Nephron (organoid): ENCODE results near the gene ABHD6.

Experiments
- H3K27ac Mint-ChIP-seq, 3 experiments: 2 replicates each; pipeline ENCODE4 v1.8.0; 2020; ENCODE audit warnings: mixed read lengths in 3 of 3, mild to moderate bottlenecking in 2 of 3, moderate library complexity in 1 of 3
- H3K27me3 Mint-ChIP-seq: 2 replicates; pipeline ENCODE4 v1.8.0; 2021; ENCODE audit warnings: low read depth, mild to moderate bottlenecking, moderate library complexity, mixed read lengths
- H3K36me3 Mint-ChIP-seq: 2 replicates; pipeline ENCODE4 v1.8.0; 2020; ENCODE audit warnings: low read depth, mixed read lengths
- H3K4me1 Mint-ChIP-seq: 2 replicates; pipeline ENCODE4 v1.8.0; 2020; ENCODE audit warnings: mixed read lengths
- H3K4me3 Mint-ChIP-seq, 3 experiments: 2 replicates each; pipeline ENCODE4 v1.8.0; 2020; ENCODE audit warnings: mild to moderate bottlenecking in 3 of 3, mixed read lengths in 3 of 3, moderate library complexity in 2 of 3
- H3K9me3 Mint-ChIP-seq: 2 replicates; pipeline ENCODE4 v1.8.0; 2020; ENCODE audit warnings: mixed read lengths
- TF ChIP-seq, protein P1 (sequence below), 3 experiments: fragments of 200-600 bp; sonication (generic); IDR thresholded peaks; one replicate each; pipeline ENCODE4 v1.5.0; 2021; ENCODE audit warnings: antibody characterized with exemption in 3 of 3; ENCODE audit not compliant: unreplicated experiment in 3 of 3

Gene ABHD6

DNA sequence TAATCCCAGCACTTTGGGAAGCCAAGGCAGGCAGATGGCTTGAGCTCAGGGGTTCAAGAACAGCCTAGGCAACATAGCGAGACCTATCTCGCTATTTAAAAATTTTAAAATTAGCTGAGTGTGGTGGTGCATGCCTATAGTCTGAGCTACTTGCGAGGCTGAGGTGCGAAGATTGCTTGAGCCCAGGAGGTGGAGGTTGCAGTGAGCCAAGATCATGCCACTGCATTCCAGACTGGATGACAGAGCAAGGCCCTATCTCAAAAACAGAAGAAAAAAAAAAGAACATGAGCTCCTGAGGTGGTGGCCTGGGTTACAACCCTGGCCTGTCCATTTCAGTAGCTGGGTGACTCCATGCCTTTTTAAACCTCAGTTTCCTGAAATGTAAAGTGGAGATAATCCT lies 34.1 kb upstream of the ABHD6 start:
- Mint-ChIP-seq H3K36me3 (no peaks in the 10 kb centered on the region), H3K27ac (no peak overlapping the region), H3K27me3 (peaks cover 31% of the 10 kb centered on the region), H3K9me3 (no peaks in the 10 kb centered on the region), H3K4me1 (peaks cover 18% of the 10 kb centered on the region), H3K4me3 (no peak overlapping the region)
- TF ChIP-seq, protein P1, sequence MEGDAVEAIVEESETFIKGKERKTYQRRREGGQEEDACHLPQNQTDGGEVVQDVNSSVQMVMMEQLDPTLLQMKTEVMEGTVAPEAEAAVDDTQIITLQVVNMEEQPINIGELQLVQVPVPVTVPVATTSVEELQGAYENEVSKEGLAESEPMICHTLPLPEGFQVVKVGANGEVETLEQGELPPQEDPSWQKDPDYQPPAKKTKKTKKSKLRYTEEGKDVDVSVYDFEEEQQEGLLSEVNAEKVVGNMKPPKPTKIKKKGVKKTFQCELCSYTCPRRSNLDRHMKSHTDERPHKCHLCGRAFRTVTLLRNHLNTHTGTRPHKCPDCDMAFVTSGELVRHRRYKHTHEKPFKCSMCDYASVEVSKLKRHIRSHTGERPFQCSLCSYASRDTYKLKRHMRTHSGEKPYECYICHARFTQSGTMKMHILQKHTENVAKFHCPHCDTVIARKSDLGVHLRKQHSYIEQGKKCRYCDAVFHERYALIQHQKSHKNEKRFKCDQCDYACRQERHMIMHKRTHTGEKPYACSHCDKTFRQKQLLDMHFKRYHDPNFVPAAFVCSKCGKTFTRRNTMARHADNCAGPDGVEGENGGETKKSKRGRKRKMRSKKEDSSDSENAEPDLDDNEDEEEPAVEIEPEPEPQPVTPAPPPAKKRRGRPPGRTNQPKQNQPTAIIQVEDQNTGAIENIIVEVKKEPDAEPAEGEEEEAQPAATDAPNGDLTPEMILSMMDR (IDR thresholded peaks at IDR 0.05; ENCODE audit: unreplicated experiment in 3 of 3), result no peak

DNA sequence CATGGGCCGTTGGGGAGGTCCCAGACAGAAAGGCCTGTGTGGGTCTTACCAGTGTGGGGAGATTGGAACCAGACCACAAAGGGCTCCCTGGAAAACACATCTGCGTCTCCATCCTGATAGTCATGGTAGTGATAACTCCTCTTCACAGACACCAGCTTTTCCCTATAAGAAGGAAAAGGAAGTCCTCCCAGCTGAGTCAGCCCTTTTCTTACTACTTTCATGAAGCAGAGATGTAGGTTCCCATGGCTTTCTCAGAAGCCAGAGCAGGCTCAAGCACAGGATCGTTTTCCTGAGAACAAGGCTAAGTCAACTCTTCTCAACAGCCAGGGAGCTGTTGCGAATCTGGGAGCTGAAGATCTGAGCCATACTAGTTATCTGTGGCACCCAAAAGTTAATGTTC lies 32.9 kb upstream of the ABHD6 start:
- H3K9me3 Mint-ChIP-seq, result no peaks in the 10 kb centered on the region
- peaks cover 27% of the 10 kb centered on the region for H3K27me3 Mint-ChIP-seq
- TF ChIP-seq, protein P1 (IDR thresholded peaks at IDR 0.05; ENCODE audit: unreplicated experiment in 3 of 3), result no peak
- H3K27ac Mint-ChIP-seq, result no peak overlapping the region
- H3K36me3 Mint-ChIP-seq, result no peaks in the 10 kb centered on the region
- peaks cover 18% of the 10 kb centered on the region for H3K4me1 Mint-ChIP-seq
- no peak overlapping the region for H3K4me3 Mint-ChIP-seq

DNA sequence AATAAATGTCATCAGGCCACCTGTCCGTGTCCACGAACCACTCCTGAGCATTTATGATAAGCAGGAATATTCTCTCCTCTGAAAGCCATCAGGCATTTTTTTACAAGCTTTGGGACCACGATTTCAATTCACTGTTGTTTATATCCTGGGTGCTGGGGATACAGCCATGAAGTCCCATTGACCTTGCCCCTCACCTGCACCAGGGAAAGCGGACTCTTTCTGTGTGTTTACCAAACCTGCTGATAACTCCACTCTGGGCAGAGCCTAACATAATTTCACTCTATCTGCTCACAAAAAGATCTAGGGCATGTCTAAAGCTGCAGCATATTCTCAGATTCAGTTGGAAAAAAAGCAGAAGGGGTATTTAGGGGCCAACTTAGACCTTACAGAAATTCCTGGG lies 31.6 kb upstream of the ABHD6 start:
- H3K36me3 Mint-ChIP-seq, result no peaks in the 10 kb centered on the region
- peaks cover 37% of the 10 kb centered on the region for H3K27me3 Mint-ChIP-seq
- H3K27ac Mint-ChIP-seq, result no peak overlapping the region
- peaks cover 15% of the 10 kb centered on the region for H3K4me1 Mint-ChIP-seq
- no peak overlapping the region for H3K4me3 Mint-ChIP-seq
- TF ChIP-seq, protein P1 (IDR thresholded peaks at IDR 0.05; ENCODE audit: unreplicated experiment in 3 of 3), result no peak
- no peaks in the 10 kb centered on the region for H3K9me3 Mint-ChIP-seq

DNA sequence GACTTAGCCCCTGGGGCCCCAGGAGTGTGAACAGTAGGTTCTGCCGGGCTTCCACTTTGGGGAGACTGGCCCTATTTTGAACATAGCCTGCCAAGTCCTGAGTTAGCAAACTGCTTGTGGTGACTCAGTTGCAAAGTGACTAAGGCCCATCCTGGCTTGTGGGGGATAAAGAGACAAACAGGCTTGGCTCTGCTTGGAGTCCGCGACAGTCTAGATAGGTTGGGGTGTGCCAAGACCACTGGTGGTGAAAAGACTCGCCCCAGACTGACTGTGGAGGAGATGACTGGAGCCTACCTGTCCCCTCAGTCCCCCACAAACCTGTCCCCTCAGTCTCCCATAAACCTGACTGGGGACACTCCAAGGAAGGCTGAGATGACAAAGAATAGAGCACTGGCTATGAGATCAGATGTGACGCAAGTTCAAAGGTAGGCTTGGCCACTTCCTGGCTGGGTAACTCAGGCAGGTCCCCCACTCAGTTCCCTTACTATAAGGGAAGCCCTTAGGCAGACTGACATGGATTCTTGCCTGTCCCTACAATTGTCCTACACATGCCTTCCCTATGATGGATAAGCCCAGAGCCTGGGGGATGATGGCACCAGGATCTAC lies 31.1 kb upstream of the ABHD6 start:
- H3K9me3 Mint-ChIP-seq, result no peaks in the 10 kb centered on the region
- H3K4me3 Mint-ChIP-seq, result no peak overlapping the region
- TF ChIP-seq, protein P1 (IDR thresholded peaks at IDR 0.05; ENCODE audit: unreplicated experiment in 3 of 3), result no peak
- peaks cover 37% of the 10 kb centered on the region for H3K27me3 Mint-ChIP-seq
- H3K4me1 Mint-ChIP-seq, result peaks cover 9% of the 10 kb centered on the region
- H3K36me3 Mint-ChIP-seq, result no peaks in the 10 kb centered on the region
- no peak overlapping the region for H3K27ac Mint-ChIP-seq

DNA sequence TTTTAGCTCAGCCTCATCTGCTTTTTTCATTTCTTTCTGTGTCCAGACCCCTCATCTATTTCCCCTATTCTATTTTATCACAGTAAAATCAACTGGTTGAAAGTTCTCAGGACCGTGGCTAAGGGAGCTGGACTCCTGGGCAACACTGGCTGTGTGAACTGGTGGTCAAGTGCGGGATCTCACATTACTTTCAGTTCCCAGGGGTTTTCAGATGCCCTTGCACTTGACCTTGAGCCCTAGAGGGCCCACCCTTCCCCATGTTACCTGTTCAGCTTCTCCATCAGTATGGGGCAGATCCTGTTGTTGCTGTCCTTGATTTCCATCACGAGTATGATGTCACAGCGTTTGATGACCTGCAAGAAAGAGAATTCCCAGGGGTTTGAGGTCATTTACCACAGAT lies 29.6 kb upstream of the ABHD6 start:
- TF ChIP-seq, protein P1 (IDR thresholded peaks at IDR 0.05; ENCODE audit: unreplicated experiment in 3 of 3), result no peak
- peaks cover 5% of the 10 kb centered on the region for H3K4me1 Mint-ChIP-seq
- H3K27me3 Mint-ChIP-seq, result peaks cover 36% of the 10 kb centered on the region
- H3K27ac Mint-ChIP-seq, result no peak overlapping the region
- H3K4me3 Mint-ChIP-seq, result no peak overlapping the region
- H3K36me3 Mint-ChIP-seq, result no peaks in the 10 kb centered on the region
- no peaks in the 10 kb centered on the region for H3K9me3 Mint-ChIP-seq

DNA sequence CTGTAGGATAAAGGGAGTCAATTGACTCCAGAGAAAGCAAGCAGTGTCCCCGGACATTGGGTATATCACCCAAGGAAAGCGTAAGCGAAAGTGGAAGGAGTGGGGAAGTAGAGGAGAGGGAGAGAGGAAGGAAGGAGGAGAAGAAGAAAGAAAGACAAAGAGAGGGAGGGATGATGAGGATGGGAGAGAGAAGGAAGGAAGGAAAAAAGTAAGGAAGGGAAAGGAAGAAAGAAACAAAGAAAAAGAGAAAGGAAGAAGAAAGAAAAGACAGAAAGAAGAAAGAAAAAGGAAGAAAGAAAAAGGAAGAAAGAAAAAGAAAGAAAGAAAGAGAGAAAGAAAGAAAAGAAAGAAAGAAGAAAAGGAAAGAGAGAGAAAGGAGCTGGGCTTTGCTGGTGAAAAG lies 27.7 kb upstream of the ABHD6 start:
- no peaks in the 10 kb centered on the region for H3K9me3 Mint-ChIP-seq
- peaks cover 2% of the 10 kb centered on the region for H3K4me1 Mint-ChIP-seq
- H3K36me3 Mint-ChIP-seq, result no peaks in the 10 kb centered on the region
- TF ChIP-seq, protein P1 (IDR thresholded peaks at IDR 0.05; ENCODE audit: unreplicated experiment in 3 of 3), result no peak
- peaks cover 35% of the 10 kb centered on the region for H3K27me3 Mint-ChIP-seq
- no peak overlapping the region for H3K27ac Mint-ChIP-seq
- no peak overlapping the region for H3K4me3 Mint-ChIP-seq
